HEK293 (cell line): ENCODE results near the gene DPM2.

Experiments
- CTCF ChIA-PET: fragments of 350-600 bp; formaldehyde crosslinking; extraction: SDS; loops from one replicate; lab custom pipeline; 2021; ENCODE audit warnings: antibody characterized with exemption; lab: Yijun Ruan, JAX
- POLR2A ChIA-PET: fragments of 300-600 bp; formaldehyde crosslinking; extraction: SDS; loops from one replicate; lab custom pipeline; 2020; ENCODE audit warnings: antibody characterized with exemption, inconsistent platforms; lab: Yijun Ruan, JAX
- H3K27ac ChIP-seq: fragments of 200-500 bp; sonication (Bioruptor generic); 2 replicates; pipeline ENCODE4 v1.5.1; 2014; ENCODE audit warnings: low read depth, low read length, control low read depth, inconsistent platforms; ENCODE audit errors: extremely low read depth
- H3K36me3 ChIP-seq, 2 experiments: fragments of 200-500 bp in 1 of 2; sonication (Bioruptor generic) in 1 of 2; 1 replicate in 1 of 2; 2 replicates in 1 of 2; pipeline ENCODE4 v1.5.1; 2014 to 2017; ENCODE audit warnings: inconsistent platforms in 2 of 2, low read length in 2 of 2; ENCODE audit not compliant: control insufficient read depth in 2 of 2, insufficient read depth in 1 of 2
- H3K4me1 ChIP-seq: fragments of 200-500 bp; sonication (Bioruptor generic); 2 replicates; pipeline ENCODE4 v1.5.1; 2014; ENCODE audit warnings: mild to moderate bottlenecking, low read length, inconsistent platforms; ENCODE audit not compliant: control insufficient read depth, insufficient read depth
- H3K4me3 ChIP-seq: 2 replicates; pipeline ENCODE4 v1.5.1; 2011; ENCODE audit warnings: low read depth, mild to moderate bottlenecking, control low read depth, low read length, moderate library complexity
- H3K9me3 ChIP-seq: fragments of 200-500 bp; sonication (Bioruptor generic); 2 replicates; pipeline ENCODE4 v1.5.1; 2014; ENCODE audit warnings: low read depth, low read length, inconsistent platforms; ENCODE audit not compliant: control insufficient read depth, insufficient read depth
- HOXD13 ChIP-seq: sonication (generic); formaldehyde crosslinking; IDR thresholded peaks from 2 replicates; pipeline ENCODE4 v1.8.0; 2022; ENCODE audit warnings: missing genetic modification reagents, borderline replicate concordance
- KLF9 ChIP-seq: fragments of 450-650 bp; formaldehyde crosslinking; IDR thresholded peaks from 2 replicates; pipeline ENCODE4 v1.5.1; 2016; ENCODE audit warnings: missing biosample characterization, missing genetic modification characterization, low read depth
- SP3 ChIP-seq: fragments of 450-650 bp; formaldehyde crosslinking; IDR thresholded peaks from 2 replicates; pipeline ENCODE4 v1.5.1; 2016; ENCODE audit warnings: missing biosample characterization, missing genetic modification characterization
- TRIM28 ChIP-seq: IDR thresholded peaks from 2 replicates; pipeline ENCODE4 v1.6.1; 2011; ENCODE audit warnings: low read length, control low read depth, borderline replicate concordance
- ZNF112 ChIP-seq: fragments of 450-650 bp; formaldehyde crosslinking; IDR thresholded peaks from 2 replicates; pipeline ENCODE4 v1.5.0; 2017; ENCODE audit warnings: missing biosample characterization, missing genetic modification characterization
- ZNF133 ChIP-seq: fragments of 450-650 bp; formaldehyde crosslinking; IDR thresholded peaks from 2 replicates; pipeline ENCODE4 v1.5.1; 2016; ENCODE audit warnings: missing biosample characterization, missing genetic modification characterization
- ZNF169 ChIP-seq: fragments of 450-650 bp; formaldehyde crosslinking; IDR thresholded peaks from 2 replicates; pipeline ENCODE4 v1.5.1; 2016; ENCODE audit warnings: missing biosample characterization, missing genetic modification characterization
- ZNF174 ChIP-seq: fragments of 450-650 bp; formaldehyde crosslinking; IDR thresholded peaks from 2 replicates; pipeline ENCODE4 v1.5.0; 2017; ENCODE audit warnings: missing biosample characterization, mild to moderate bottlenecking, missing genetic modification characterization
- ZNF239 ChIP-seq: fragments of 450-650 bp; formaldehyde crosslinking; IDR thresholded peaks from 2 replicates; pipeline ENCODE4 v1.5.1; 2016; ENCODE audit warnings: missing biosample characterization, missing genetic modification characterization
- ZNF335 ChIP-seq: fragments of 450-650 bp; formaldehyde crosslinking; conservative IDR thresholded peaks from 2 replicates; pipeline ENCODE4 v1.5.1; 2016; ENCODE audit warnings: missing biosample characterization, missing genetic modification characterization
- ZNF433 ChIP-seq: fragments of 450-650 bp; formaldehyde crosslinking; IDR thresholded peaks from 2 replicates; pipeline ENCODE4 v1.5.1; 2016; ENCODE audit warnings: missing biosample characterization, missing genetic modification characterization, low read depth
- ZNF473 ChIP-seq: fragments of 450-650 bp; formaldehyde crosslinking; IDR thresholded peaks from 2 replicates; pipeline ENCODE4 v1.5.1; 2017; ENCODE audit warnings: missing biosample characterization, missing genetic modification characterization
- ZNF555 ChIP-seq: fragments of 450-650 bp; formaldehyde crosslinking; conservative IDR thresholded peaks from 2 replicates; pipeline ENCODE4 v1.5.1; 2017; ENCODE audit warnings: missing biosample characterization, mild to moderate bottlenecking, missing genetic modification characterization, inconsistent platforms
- ZNF777 ChIP-seq: fragments of 450-650 bp; formaldehyde crosslinking; IDR thresholded peaks from 2 replicates; pipeline ENCODE4 v1.5.1; 2017; ENCODE audit warnings: missing biosample characterization, missing genetic modification characterization, borderline replicate concordance
- ZSCAN30 ChIP-seq: fragments of 450-650 bp; IDR thresholded peaks from 2 replicates; pipeline ENCODE4 v1.5.1; 2018; ENCODE audit warnings: missing biosample characterization, mild to moderate bottlenecking, missing genetic modification characterization, moderate library complexity
- TF ChIP-seq, protein P1 (sequence below): fragments of 450-650 bp; formaldehyde crosslinking; IDR thresholded peaks from 2 replicates; pipeline ENCODE4 v1.5.1; 2016; ENCODE audit warnings: missing biosample characterization, missing genetic modification characterization
- TF ChIP-seq, protein P2 (sequence below): fragments of 450-650 bp; formaldehyde crosslinking; IDR thresholded peaks from 2 replicates; pipeline ENCODE4 v1.5.1; 2016; ENCODE audit warnings: missing biosample characterization, missing genetic modification characterization
- TF ChIP-seq, protein P3 (sequence below): fragments of 450-650 bp; formaldehyde crosslinking; IDR thresholded peaks from 2 replicates; pipeline ENCODE4 v1.5.1; 2016; ENCODE audit warnings: missing biosample characterization, missing genetic modification characterization
- TF ChIP-seq, protein P4 (sequence below): sonication (generic); formaldehyde crosslinking; IDR thresholded peaks from 2 replicates; pipeline ENCODE4 v1.8.1; 2022; ENCODE audit warnings: mild to moderate bottlenecking, moderate library complexity, missing genetic modification reagents
- TF ChIP-seq, protein P5 (sequence below): fragments of 450-650 bp; formaldehyde crosslinking; IDR thresholded peaks from 2 replicates; pipeline ENCODE4 v1.5.1; 2016; ENCODE audit warnings: missing biosample characterization, missing genetic modification characterization
- TF ChIP-seq, protein P6 (sequence below): fragments of 450-650 bp; formaldehyde crosslinking; IDR thresholded peaks from 2 replicates; pipeline ENCODE4 v1.5.1; 2016; ENCODE audit warnings: missing biosample characterization, missing genetic modification characterization, low read depth

Gene DPM2

DNA sequence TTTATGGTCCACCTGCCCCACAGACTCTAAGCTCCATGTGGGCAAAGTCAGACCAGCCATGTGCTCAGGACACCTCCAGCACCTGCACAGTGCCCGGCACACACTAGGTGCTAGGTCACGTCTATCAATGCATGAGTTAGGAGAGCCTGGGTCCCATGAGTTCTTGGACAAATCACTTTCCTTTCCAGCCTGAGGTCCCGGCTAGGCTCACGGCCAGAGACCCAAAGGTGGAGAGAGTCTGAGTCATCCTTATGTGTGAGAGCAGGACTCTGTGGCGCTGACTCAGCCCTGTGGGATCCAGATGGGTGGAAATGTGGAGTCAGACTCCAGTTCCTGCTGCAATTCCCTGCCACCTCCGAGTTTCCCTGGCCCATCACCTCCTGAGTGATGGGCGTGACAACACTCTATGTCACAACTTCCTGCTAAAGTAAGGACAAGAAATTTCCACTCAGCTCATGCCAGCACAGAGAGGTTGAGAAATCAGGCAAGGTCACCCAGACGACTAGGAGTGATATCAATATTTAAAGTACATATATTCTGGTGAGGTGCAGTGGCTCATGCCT is 18.3 kb downstream of the DPM2 start (continued):
- TF ChIP-seq, protein P1, sequence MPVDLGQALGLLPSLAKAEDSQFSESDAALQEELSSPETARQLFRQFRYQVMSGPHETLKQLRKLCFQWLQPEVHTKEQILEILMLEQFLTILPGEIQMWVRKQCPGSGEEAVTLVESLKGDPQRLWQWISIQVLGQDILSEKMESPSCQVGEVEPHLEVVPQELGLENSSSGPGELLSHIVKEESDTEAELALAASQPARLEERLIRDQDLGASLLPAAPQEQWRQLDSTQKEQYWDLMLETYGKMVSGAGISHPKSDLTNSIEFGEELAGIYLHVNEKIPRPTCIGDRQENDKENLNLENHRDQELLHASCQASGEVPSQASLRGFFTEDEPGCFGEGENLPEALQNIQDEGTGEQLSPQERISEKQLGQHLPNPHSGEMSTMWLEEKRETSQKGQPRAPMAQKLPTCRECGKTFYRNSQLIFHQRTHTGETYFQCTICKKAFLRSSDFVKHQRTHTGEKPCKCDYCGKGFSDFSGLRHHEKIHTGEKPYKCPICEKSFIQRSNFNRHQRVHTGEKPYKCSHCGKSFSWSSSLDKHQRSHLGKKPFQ = no peak
- TF ChIP-seq ZNF239 (tag by site-specific recombination) (no peak), HOXD13 (no peak), ZNF473 (tag by site-specific recombination) (no peak), ZNF112 (tag by site-specific recombination) (no peak), ZNF133 (tag by site-specific recombination) (no peak), ZNF433 (no peak), ZNF174 (tag by site-specific recombination) (no peak), SP3 (tag by site-specific recombination) (0 out of 2 replicates have a peak, but pooled peaks have one; percentile 22), ZSCAN30 (tag by site-specific recombination) (no peak), ZNF169 (tag by site-specific recombination) (no peak), TRIM28 (no peak)
- TF ChIP-seq, protein P2, sequence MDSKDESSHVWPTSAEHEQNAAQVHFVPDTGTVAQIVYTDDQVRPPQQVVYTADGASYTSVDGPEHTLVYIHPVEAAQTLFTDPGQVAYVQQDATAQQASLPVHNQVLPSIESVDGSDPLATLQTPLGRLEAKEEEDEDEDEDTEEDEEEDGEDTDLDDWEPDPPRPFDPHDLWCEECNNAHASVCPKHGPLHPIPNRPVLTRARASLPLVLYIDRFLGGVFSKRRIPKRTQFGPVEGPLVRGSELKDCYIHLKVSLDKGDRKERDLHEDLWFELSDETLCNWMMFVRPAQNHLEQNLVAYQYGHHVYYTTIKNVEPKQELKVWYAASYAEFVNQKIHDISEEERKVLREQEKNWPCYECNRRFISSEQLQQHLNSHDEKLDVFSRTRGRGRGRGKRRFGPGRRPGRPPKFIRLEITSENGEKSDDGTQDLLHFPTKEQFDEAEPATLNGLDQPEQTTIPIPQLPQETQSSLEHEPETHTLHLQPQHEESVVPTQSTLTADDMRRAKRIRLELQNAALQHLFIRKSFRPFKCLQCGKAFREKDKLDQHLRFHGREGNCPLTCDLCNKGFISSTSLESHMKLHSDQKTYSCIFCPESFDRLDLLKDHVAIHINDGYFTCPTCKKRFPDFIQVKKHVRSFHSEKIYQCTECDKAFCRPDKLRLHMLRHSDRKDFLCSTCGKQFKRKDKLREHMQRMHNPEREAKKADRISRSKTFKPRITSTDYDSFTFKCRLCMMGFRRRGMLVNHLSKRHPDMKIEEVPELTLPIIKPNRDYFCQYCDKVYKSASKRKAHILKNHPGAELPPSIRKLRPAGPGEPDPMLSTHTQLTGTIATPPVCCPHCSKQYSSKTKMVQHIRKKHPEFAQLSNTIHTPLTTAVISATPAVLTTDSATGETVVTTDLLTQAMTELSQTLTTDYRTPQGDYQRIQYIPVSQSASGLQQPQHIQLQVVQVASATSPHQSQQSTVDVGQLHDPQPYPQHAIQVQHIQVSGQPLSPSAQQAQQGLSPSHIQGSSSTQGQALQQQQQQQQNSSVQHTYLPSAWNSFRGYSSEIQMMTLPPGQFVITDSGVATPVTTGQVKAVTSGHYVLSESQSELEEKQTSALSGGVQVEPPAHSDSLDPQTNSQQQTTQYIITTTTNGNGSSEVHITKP (tag by site-specific recombination) = peak; percentile 21; the same call in 1 of the 2 replicates
- TF ChIP-seq, protein P3, sequence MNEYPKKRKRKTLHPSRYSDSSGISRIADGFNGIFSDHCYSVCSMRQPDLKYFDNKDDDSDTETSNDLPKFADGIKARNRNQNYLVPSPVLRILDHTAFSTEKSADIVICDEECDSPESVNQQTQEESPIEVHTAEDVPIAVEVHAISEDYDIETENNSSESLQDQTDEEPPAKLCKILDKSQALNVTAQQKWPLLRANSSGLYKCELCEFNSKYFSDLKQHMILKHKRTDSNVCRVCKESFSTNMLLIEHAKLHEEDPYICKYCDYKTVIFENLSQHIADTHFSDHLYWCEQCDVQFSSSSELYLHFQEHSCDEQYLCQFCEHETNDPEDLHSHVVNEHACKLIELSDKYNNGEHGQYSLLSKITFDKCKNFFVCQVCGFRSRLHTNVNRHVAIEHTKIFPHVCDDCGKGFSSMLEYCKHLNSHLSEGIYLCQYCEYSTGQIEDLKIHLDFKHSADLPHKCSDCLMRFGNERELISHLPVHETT (tag by site-specific recombination) = no peak
- TF ChIP-seq, protein P4, sequence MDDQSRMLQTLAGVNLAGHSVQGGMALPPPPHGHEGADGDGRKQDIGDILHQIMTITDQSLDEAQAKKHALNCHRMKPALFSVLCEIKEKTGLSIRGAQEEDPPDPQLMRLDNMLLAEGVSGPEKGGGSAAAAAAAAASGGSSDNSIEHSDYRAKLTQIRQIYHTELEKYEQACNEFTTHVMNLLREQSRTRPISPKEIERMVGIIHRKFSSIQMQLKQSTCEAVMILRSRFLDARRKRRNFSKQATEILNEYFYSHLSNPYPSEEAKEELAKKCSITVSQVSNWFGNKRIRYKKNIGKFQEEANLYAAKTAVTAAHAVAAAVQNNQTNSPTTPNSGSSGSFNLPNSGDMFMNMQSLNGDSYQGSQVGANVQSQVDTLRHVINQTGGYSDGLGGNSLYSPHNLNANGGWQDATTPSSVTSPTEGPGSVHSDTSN (CRISPR knock-in tag) = no peak
- TF ChIP-seq, all 188 proteins: peak for 23

DNA sequence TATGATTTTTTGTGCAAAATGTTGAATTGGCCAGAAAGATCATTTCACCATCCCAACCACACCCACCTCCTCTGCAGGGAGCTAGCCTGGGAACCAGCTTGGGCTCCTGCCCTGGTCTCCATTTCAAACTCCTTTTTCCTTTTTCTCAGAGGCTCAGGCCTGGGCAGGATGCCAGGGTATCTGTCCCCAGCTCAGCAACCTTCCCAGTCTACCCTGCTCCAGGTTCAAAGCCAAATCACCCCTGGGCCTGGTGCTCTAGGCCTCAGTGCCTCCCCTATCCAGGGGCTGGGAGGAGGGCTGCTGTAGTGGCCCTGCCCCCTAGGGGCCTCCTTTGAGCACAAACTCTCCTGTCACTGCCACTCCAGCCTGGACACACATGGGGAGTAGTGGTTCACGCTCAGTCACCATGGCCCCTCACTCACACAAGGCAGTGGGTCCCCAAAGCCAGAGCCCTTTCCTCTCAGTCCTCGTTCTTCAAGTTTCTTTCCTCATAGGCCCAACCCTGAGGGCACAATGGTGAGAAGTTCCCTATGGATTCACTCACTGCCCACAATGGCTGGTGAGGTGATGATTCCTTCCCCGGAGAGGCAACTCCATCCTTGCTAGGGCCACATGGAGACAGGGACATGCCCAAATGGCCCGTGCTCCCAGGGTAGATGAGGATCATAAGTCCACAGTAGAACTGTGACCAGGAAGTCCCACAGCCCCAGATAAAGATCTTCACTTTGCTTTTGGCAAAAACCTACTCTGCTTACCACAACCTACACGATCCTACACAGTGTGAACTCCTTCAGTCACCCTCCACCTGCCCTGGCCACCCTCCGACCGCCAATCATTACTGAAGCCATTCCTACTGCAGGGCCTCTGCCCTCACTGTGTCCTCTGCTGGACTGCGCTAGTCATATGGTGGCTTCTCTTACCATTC is 19.2 kb downstream of the DPM2 start:
- Histone ChIP-seq H3K9me3 (no peaks in the 10 kb centered on the region), H3K4me1 (peaks cover 3% of the 10 kb centered on the region; the same call in 1 of the 2 replicates), H3K27ac (no peak overlapping the region), H3K4me3 (no peak overlapping the region), H3K36me3 (peaks cover 0 to 5% of the 10 kb centered on the region in 2 experiments; a peak in 1 of 3 replicates)
- POLR2A ChIA-PET = interaction anchor here (1.7 kb wide), 1 partner anchor 184 kb away, joined by 5 read pairs; the partner anchor contains the start of gene TOR2A
- CTCF ChIA-PET = interaction anchor here (0.6 to 8.6 kb wide), 11 partner anchors 49 to 498 kb away, joined by 3 to 65 read pairs (median 5); partner anchors contain the start of gene TOR2A
- TF ChIP-seq, protein P5, sequence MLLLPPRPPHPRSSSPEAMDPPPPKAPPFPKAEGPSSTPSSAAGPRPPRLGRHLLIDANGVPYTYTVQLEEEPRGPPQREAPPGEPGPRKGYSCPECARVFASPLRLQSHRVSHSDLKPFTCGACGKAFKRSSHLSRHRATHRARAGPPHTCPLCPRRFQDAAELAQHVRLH = no peak
- TF ChIP-seq ZNF555 (tag by site-specific recombination) (no peak), KLF9 (tag by site-specific recombination) (0 out of 2 replicates have a peak, but pooled peaks have one; percentile 25), ZNF335 (tag by site-specific recombination) (no peak), ZNF777 (tag by site-specific recombination) (no peak)
- TF ChIP-seq, protein P2 (tag by site-specific recombination) = peak; percentile 84
- TF ChIP-seq, protein P6, sequence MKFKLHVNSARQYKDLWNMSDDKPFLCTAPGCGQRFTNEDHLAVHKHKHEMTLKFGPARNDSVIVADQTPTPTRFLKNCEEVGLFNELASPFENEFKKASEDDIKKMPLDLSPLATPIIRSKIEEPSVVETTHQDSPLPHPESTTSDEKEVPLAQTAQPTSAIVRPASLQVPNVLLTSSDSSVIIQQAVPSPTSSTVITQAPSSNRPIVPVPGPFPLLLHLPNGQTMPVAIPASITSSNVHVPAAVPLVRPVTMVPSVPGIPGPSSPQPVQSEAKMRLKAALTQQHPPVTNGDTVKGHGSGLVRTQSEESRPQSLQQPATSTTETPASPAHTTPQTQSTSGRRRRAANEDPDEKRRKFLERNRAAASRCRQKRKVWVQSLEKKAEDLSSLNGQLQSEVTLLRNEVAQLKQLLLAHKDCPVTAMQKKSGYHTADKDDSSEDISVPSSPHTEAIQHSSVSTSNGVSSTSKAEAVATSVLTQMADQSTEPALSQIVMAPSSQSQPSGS (tag by site-specific recombination) = no peak
